Neural cell (in vitro differentiated cells): Measurements from ENCODE around the gene TMEM53. TPM values are rescaled to one million over a fixed set of nuclear protein-coding genes. Genes with fewer than 3 reads are reported as not detected.

ENCODE experiments used
- H2AFZ ChIP-seq: fragments of 200-600, 300-800 bp; sonication (generic), shearing (Covaris generic); 2 replicates; pipeline ENCODE4 v1.6.0; 2014; ENCODE audit warnings: low read depth, mild to moderate bottlenecking, antibody characterized with exemption, low read length, moderate library complexity
- H3F3A ChIP-seq: fragments of 200-600 bp; shearing (Covaris generic); 2 replicates; pipeline ENCODE4 v1.6.1; 2016; ENCODE audit warnings: mild to moderate bottlenecking, moderate library complexity, mixed read lengths, antibody characterized with exemption, low read length; ENCODE audit not compliant: insufficient read depth, poor library complexity, severe bottlenecking
- H3K27ac ChIP-seq: fragments of 200-600, 300-800 bp; sonication (generic), shearing (Covaris generic); 2 replicates; pipeline ENCODE4 v1.5.1; 2014; ENCODE audit warnings: mild to moderate bottlenecking, low read length, moderate library complexity
- H3K27me3 ChIP-seq: fragments of 300-800, 200-600 bp; sonication (generic), shearing (Covaris generic); 2 replicates; pipeline ENCODE4 v1.6.0; 2014; ENCODE audit warnings: mild to moderate bottlenecking, low read depth, low read length, moderate library complexity; ENCODE audit not compliant: insufficient read depth
- H3K36me3 ChIP-seq: fragments of 300-800, 200-600 bp; sonication (generic), shearing (Covaris generic); 2 replicates; pipeline ENCODE4 v1.5.1; 2014; ENCODE audit warnings: mild to moderate bottlenecking, antibody characterized with exemption, low read length, moderate library complexity; ENCODE audit not compliant: insufficient read depth
- H3K4me2 ChIP-seq: fragments of 300-800, 200-600 bp; sonication (generic), shearing (Covaris generic); 2 replicates; pipeline ENCODE4 v1.6.0; 2014; ENCODE audit warnings: mild to moderate bottlenecking, low read length
- H3K4me3 ChIP-seq: fragments of 300-800, 200-600 bp; sonication (generic), shearing (Covaris generic); 2 replicates; pipeline ENCODE4 v1.5.1; 2014; ENCODE audit warnings: mild to moderate bottlenecking, low read length, moderate library complexity
- H3K79me2 ChIP-seq: fragments of 200-600 bp; shearing (Covaris generic); replicated peaks from 2 replicates; pipeline ENCODE4 v1.6.0; 2014; ENCODE audit warnings: mild to moderate bottlenecking, low read length, moderate library complexity; ENCODE audit not compliant: insufficient read depth
- H3K9ac ChIP-seq: fragments of 300-800, 200-600 bp; sonication (generic), shearing (Covaris generic); 2 replicates; pipeline ENCODE4 v1.6.1; 2016; ENCODE audit warnings: mild to moderate bottlenecking, low read length, mixed read lengths
- H3K9me2 ChIP-seq: fragments of 200-600 bp; shearing (Covaris generic); 2 replicates; pipeline ENCODE4 v1.6.1; 2016; ENCODE audit warnings: mild to moderate bottlenecking, low read length, mixed read lengths; ENCODE audit not compliant: insufficient read depth
- H3K9me3 ChIP-seq: fragments of 200-600, 300-800 bp; sonication (generic), shearing (Covaris generic); 2 replicates; pipeline ENCODE4 v1.6.1; 2016; ENCODE audit warnings: mild to moderate bottlenecking, mixed run types, low read length, moderate library complexity, mixed read lengths
- H4K20me1 ChIP-seq: fragments of 200-600 bp; shearing (Covaris generic); 2 replicates; pipeline ENCODE4 v1.6.1; 2016; ENCODE audit warnings: mild to moderate bottlenecking, mixed run types; ENCODE audit not compliant: insufficient read depth
- EP300 ChIP-seq: fragments of 450-650 bp; conservative IDR thresholded peaks from 2 replicates; pipeline ENCODE4 v1.6.1; 2014; ENCODE audit warnings: antibody characterized with exemption, mild to moderate bottlenecking, moderate library complexity; ENCODE audit not compliant: poor library complexity, severe bottlenecking
- EZH2 ChIP-seq: fragments of 200-600, 300-800 bp; shearing (Covaris generic), sonication (generic); IDR thresholded peaks from 2 replicates; pipeline ENCODE4 v1.6.1; 2014; ENCODE audit warnings: antibody characterized with exemption, low read length, borderline replicate concordance, mild to moderate bottlenecking; ENCODE audit not compliant: insufficient read depth, poor library complexity, severe bottlenecking
- MXI1 ChIP-seq: fragments of 450-650 bp; conservative IDR thresholded peaks from 2 replicates; pipeline ENCODE4 v1.6.1; 2014; ENCODE audit warnings: antibody characterized with exemption, mild to moderate bottlenecking; ENCODE audit not compliant: poor library complexity, severe bottlenecking
- POLR2AphosphoS5 ChIP-seq: IDR thresholded peaks from 2 replicates; pipeline ENCODE4 v1.6.1; 2012
- RAD21 ChIP-seq: fragments of 450-650 bp; conservative IDR thresholded peaks from 2 replicates; pipeline ENCODE4 v1.6.1; 2014; ENCODE audit warnings: antibody characterized with exemption, mild to moderate bottlenecking, moderate library complexity
- SMC3 ChIP-seq: fragments of 450-650 bp; conservative IDR thresholded peaks from 2 replicates; pipeline ENCODE4 v1.6.1; 2014; ENCODE audit warnings: antibody characterized with exemption, mild to moderate bottlenecking, moderate library complexity; ENCODE audit not compliant: poor library complexity
- TAF1 ChIP-seq: IDR thresholded peaks from 2 replicates; pipeline ENCODE4 v1.6.1; 2012; ENCODE audit warnings: low read depth
- polyA plus RNA-seq: library from polyadenylated mRNA; depleted of rRNA; stranded (reverse); fragments of >200 nt; gene quantifications from 2 replicates; pipeline ENCODE4 v1.2.3, GENCODE V29; 2014
- TF ChIP-seq, protein P1 (sequence below): fragments of 450-650 bp; IDR thresholded peaks from 2 replicates; pipeline ENCODE4 v1.5.1; 2014; ENCODE audit warnings: antibody characterized with exemption, mild to moderate bottlenecking, moderate library complexity; ENCODE audit not compliant: poor library complexity, severe bottlenecking
- TF ChIP-seq, protein P2 (sequence below): IDR thresholded peaks from 2 replicates; pipeline ENCODE4 v1.6.1; 2012; ENCODE audit warnings: borderline replicate concordance

The TMEM53 gene
- polyA plus RNA-seq, 1 donor from 2014 or later = 13.4 TPM

DNA sequence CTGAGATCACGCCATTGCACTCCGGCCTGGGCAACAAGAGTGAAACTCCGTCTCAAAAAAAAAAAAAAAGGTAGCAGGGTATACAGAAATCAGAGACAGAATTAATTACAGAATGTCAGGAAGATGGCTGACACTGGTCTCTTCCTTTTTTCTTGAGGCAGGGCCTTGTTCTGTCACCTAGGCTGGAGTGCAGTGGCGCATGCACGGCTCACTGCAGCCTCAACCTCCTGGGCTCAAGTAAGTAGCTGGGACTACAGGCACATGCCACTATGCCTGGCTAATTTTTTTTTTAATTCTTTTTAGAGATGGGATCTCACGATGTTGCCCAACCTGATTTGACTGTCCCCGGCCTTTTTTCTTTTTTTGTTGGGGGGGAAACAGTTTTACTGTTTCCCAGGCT, 40.3 kb upstream of the TMEM53 start:
- no peak overlapping the region for H3K4me2 ChIP-seq
- H3F3A ChIP-seq = no peaks in the 10 kb centered on the region
- H3K36me3 ChIP-seq = no peaks in the 10 kb centered on the region
- no peaks in the 10 kb centered on the region for H3K27me3 ChIP-seq
- H3K27ac ChIP-seq = no peak overlapping the region
- TF ChIP-seq TAF1 (no peak), POLR2AphosphoS5 (no peak), MXI1 (no peak), SMC3 (no peak), EP300 (no peak), EZH2 (no peak), RAD21 (no peak)
- TF ChIP-seq, protein P1, sequence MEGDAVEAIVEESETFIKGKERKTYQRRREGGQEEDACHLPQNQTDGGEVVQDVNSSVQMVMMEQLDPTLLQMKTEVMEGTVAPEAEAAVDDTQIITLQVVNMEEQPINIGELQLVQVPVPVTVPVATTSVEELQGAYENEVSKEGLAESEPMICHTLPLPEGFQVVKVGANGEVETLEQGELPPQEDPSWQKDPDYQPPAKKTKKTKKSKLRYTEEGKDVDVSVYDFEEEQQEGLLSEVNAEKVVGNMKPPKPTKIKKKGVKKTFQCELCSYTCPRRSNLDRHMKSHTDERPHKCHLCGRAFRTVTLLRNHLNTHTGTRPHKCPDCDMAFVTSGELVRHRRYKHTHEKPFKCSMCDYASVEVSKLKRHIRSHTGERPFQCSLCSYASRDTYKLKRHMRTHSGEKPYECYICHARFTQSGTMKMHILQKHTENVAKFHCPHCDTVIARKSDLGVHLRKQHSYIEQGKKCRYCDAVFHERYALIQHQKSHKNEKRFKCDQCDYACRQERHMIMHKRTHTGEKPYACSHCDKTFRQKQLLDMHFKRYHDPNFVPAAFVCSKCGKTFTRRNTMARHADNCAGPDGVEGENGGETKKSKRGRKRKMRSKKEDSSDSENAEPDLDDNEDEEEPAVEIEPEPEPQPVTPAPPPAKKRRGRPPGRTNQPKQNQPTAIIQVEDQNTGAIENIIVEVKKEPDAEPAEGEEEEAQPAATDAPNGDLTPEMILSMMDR = no peak
- TF ChIP-seq, protein P2, sequence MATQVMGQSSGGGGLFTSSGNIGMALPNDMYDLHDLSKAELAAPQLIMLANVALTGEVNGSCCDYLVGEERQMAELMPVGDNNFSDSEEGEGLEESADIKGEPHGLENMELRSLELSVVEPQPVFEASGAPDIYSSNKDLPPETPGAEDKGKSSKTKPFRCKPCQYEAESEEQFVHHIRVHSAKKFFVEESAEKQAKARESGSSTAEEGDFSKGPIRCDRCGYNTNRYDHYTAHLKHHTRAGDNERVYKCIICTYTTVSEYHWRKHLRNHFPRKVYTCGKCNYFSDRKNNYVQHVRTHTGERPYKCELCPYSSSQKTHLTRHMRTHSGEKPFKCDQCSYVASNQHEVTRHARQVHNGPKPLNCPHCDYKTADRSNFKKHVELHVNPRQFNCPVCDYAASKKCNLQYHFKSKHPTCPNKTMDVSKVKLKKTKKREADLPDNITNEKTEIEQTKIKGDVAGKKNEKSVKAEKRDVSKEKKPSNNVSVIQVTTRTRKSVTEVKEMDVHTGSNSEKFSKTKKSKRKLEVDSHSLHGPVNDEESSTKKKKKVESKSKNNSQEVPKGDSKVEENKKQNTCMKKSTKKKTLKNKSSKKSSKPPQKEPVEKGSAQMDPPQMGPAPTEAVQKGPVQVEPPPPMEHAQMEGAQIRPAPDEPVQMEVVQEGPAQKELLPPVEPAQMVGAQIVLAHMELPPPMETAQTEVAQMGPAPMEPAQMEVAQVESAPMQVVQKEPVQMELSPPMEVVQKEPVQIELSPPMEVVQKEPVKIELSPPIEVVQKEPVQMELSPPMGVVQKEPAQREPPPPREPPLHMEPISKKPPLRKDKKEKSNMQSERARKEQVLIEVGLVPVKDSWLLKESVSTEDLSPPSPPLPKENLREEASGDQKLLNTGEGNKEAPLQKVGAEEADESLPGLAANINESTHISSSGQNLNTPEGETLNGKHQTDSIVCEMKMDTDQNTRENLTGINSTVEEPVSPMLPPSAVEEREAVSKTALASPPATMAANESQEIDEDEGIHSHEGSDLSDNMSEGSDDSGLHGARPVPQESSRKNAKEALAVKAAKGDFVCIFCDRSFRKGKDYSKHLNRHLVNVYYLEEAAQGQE = no peak
- H2AFZ ChIP-seq = no peak overlapping the region
- no peaks in the 10 kb centered on the region for H3K9me2 ChIP-seq
- H3K4me3 ChIP-seq = no peak overlapping the region
- H3K79me2 ChIP-seq = no peaks in the 10 kb centered on the region
- H4K20me1 ChIP-seq = no peaks in the 10 kb centered on the region
- H3K9me3 ChIP-seq = no peaks in the 10 kb centered on the region
- H3K9ac ChIP-seq = no peak overlapping the region

DNA sequence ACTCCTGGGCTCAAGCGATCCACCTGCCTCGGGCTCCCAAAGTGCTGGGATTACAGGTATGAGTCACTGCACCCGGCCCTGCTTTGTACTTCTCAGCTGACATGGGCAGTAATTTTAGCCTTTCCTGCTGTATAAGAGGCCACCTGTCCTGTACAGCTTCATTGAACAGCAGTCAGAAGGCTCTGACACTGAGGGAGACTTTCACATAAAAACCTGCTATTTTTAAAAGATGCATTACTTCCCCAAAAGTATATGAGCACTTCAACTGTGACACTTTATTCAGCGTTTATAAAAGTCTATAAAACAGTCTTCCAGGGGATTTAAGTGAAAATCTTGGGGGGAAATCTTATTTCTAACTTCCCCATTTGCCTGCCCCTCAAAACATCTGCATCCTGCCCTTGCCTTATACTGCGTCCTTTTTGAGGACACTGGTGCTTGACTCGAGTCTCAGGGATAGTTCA, 39.1 kb upstream of the TMEM53 start:
- H3K27me3 ChIP-seq = no peaks in the 10 kb centered on the region
- no peak overlapping the region for H3K9ac ChIP-seq
- TF ChIP-seq EP300 (no peak), RAD21 (no peak), MXI1 (no peak), EZH2 (no peak), TAF1 (no peak), POLR2AphosphoS5 (no peak), SMC3 (no peak)
- TF ChIP-seq, protein P2 = no peak
- TF ChIP-seq, protein P1 = no peak
- H3F3A ChIP-seq = no peaks in the 10 kb centered on the region
- H3K4me2 ChIP-seq = no peak overlapping the region
- no peaks in the 10 kb centered on the region for H3K9me3 ChIP-seq
- no peaks in the 10 kb centered on the region for H3K36me3 ChIP-seq
- no peaks in the 10 kb centered on the region for H3K9me2 ChIP-seq
- H3K27ac ChIP-seq = no peak overlapping the region
- no peak overlapping the region for H3K4me3 ChIP-seq
- no peaks in the 10 kb centered on the region for H3K79me2 ChIP-seq
- no peaks in the 10 kb centered on the region for H4K20me1 ChIP-seq
- no peak overlapping the region for H2AFZ ChIP-seq
